Activated CD8-positive, alpha-beta memory T cell treated with anti-CD3 and anti-CD28 coated beads, Interleukin-2, amount 50 U/mL, for 1 hour (primary cell): ENCODE data around the gene RASL12.
"Not testable (repeated sequence)": the region's sequence is repeated elsewhere in the genome, so short reads cannot be mapped to it uniquely, and the experiment has no call there.

Experiments
- DNase-seq: peaks from one replicate; pipeline ENCODE4 v3.0.0-alpha.2; 2020; ENCODE audit errors: extremely low read depth

The RASL12 gene

GRCh38 chr15:65028921-65029735 lies 38.7 kb downstream of the RASL12 start, which contains the start of gene MTFMT:
TSS of gene MTFMT (minus strand) at chr15:65029639. CDS start at chr15:65029613, 26 bp downstream.
- peak; percentile 66 for DNase-seq

- DNase-seq, result no peak
Measured at GRCh38 chr15:65028338-65028737, 39.5 kb downstream of the RASL12 start.

GRCh38 chr15:65027593-65027992 lies 40.2 kb downstream of the RASL12 start:
- no peak for DNase-seq

GRCh38 chr15:65026756-65027155 lies 41.0 kb downstream of the RASL12 start:
- no peak for DNase-seq

- DNase-seq, result no peak
Measured at GRCh38 chr15:65021488-65021887, 46.3 kb downstream of the RASL12 start.

GRCh38 chr15:65020419-65020818 lies 47.4 kb downstream of the RASL12 start:
- DNase-seq, result no peak

- not testable (repeated sequence) for DNase-seq
Measured at GRCh38 chr15:65011198-65011597, 56.6 kb downstream of the RASL12 start.

GRCh38 chr15:65008983-65009382 lies 58.8 kb downstream of the RASL12 start:
- DNase-seq, result no peak

- DNase-seq, result no peak
Measured at GRCh38 chr15:65006876-65007275, 60.9 kb downstream of the RASL12 start.

- no peak for DNase-seq
Measured at GRCh38 chr15:65004993-65005392, 62.8 kb downstream of the RASL12 start.
